Stomach (tissue), 4 donors: ENCODE data around the gene RGS19.

ENCODE experiments used
- POLR2A ChIP-seq, 4 donors: fragments of 450-650 bp; IDR thresholded peaks; one replicate each; pipeline ENCODE4 v1.6.1; 2016; ENCODE audit warnings: antibody characterized with exemption in 4 of 4, control low read depth in 2 of 4, mild to moderate bottlenecking in 1 of 4, moderate library complexity in 1 of 4
- TF ChIP-seq, protein P1 (sequence below), 7 experiments: fragments of 450-650 bp in 4 of 7; fragments of 200-600 bp in 3 of 7; sonication (generic) in 3 of 7; IDR thresholded peaks; one replicate each; pipeline ENCODE4 v1.5.1; 2016 to 2019; ENCODE audit warnings: antibody characterized with exemption in 7 of 7, control low read depth in 2 of 7, mild to moderate bottlenecking in 1 of 7

- no peak for TF ChIP-seq POLR2A (IDR thresholded peaks at IDR 0.05)
- TF ChIP-seq, protein P1, sequence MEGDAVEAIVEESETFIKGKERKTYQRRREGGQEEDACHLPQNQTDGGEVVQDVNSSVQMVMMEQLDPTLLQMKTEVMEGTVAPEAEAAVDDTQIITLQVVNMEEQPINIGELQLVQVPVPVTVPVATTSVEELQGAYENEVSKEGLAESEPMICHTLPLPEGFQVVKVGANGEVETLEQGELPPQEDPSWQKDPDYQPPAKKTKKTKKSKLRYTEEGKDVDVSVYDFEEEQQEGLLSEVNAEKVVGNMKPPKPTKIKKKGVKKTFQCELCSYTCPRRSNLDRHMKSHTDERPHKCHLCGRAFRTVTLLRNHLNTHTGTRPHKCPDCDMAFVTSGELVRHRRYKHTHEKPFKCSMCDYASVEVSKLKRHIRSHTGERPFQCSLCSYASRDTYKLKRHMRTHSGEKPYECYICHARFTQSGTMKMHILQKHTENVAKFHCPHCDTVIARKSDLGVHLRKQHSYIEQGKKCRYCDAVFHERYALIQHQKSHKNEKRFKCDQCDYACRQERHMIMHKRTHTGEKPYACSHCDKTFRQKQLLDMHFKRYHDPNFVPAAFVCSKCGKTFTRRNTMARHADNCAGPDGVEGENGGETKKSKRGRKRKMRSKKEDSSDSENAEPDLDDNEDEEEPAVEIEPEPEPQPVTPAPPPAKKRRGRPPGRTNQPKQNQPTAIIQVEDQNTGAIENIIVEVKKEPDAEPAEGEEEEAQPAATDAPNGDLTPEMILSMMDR (IDR thresholded peaks at IDR 0.05): no peak
These were observed 3.0 kb downstream of the RGS19 start for GRCh38 chr20:64076061-64076997.
